Measurements from ENCODE around the gene PHF1. TPM values are rescaled to one million over a fixed set of nuclear protein-coding genes. Genes with fewer than 3 reads are reported as not detected.
"Not testable (repeated sequence)": the region's sequence is repeated elsewhere in the genome, so short reads cannot be mapped to it uniquely, and the experiment has no call there.

The PHF1 gene
- total RNA-seq, 4 donors from 2014 or later = 40.8 to 56.5 (median 48.9) TPM

DNA sequence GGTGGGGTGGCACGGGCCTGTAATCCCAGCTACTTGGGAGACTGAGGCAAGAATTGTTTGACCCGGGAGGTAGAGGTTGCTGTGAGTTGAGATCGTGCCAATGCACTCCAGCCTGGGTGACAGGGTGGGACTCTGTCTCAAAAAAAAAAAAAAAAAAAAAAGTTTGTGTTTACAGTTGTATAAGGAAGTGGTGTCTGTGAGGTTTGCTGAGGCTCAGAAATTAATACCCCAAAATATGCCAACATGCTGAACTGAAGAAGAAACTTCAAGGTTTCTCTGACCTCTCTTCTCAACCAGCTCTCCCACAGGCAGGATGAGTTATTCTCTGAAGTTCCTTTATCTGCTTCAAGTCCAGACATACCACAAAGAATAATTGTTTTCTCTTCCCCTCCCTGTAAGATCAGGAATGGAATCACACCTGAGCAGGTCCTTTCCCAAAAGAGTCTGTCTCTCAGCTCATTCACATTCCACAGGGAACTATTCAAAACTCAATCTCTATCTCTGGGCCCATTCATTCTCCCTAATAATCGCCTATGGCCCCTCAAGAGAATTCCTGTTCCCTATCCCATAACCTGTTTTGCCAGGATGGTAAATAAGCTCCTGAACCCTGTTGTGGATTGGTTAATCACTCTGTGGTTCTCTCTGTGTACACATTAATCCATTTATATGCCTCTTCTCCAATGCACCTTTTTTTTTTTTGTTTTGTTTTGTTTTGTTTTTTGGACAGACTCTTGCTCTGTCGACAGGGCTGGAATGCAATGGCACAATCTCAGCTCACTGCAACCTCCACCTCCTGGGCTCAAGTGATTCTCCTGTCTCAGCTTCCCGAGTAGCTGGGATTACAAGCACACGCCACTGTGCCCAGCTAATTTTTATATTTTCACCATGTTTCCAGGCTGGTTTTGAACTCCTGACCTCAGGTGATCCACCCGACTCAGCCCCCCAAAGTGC, 36.6 kb upstream of the PHF1 start:
- TF ChIP-seq, protein P1, sequence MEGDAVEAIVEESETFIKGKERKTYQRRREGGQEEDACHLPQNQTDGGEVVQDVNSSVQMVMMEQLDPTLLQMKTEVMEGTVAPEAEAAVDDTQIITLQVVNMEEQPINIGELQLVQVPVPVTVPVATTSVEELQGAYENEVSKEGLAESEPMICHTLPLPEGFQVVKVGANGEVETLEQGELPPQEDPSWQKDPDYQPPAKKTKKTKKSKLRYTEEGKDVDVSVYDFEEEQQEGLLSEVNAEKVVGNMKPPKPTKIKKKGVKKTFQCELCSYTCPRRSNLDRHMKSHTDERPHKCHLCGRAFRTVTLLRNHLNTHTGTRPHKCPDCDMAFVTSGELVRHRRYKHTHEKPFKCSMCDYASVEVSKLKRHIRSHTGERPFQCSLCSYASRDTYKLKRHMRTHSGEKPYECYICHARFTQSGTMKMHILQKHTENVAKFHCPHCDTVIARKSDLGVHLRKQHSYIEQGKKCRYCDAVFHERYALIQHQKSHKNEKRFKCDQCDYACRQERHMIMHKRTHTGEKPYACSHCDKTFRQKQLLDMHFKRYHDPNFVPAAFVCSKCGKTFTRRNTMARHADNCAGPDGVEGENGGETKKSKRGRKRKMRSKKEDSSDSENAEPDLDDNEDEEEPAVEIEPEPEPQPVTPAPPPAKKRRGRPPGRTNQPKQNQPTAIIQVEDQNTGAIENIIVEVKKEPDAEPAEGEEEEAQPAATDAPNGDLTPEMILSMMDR (IDR thresholded peaks at IDR 0.05) = no peak
- DNase-seq (ENCODE audit: low spot score) (no peak), ATAC-seq (ENCODE audit: low FRiP score) (no peak)

DNA sequence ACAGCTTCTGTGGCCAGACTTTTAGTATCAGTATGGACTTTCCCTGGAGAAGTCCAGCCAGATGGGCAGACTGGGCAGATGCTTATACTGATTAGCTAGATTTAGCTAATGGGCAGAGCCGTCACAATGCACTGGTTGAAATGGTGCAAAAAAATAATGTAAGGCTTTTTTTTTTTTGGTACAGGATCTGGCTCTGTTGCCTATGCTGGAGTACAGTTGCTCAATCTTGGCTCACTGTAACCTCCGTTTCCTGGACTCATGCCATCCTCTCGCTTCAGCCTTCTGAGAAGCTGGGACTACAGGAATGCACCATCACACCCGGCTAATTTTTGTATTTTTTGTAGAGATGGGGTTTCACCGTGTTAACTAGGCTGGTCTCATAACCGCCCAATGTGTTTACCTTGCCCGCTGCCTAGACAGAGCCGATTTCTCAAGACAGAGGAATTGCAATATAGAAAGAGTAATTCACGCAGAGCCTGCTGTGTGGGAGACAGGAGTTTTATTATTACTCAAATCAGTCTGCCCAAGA, 35.6 kb upstream of the PHF1 start:
- TF ChIP-seq, protein P1 (IDR thresholded peaks at IDR 0.05) = no peak
- DNase-seq (ENCODE audit: low spot score) = no peak
- ATAC-seq (ENCODE audit: low FRiP score) = peak; percentile 68

DNA sequence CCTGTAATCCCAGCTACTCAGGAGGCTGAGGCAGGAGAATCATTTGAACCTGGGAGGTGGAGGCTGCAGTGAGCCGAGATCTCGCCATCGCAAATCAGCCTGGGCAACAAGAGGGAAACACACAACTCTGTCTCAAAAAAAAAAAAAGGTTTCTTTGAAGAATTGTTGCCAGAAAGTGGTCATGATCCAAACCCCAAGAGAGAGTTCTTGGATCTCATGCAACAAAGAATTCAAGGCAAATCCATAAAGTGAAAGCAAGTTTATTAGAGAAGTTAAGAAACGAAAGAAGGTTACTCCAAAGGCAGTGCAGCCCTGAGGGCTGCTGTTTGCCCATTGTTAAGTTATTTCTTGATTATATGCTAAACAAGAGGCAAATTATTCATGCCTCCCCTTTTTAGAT, 33.6 kb upstream of the PHF1 start:
- TF ChIP-seq, protein P1 (IDR thresholded peaks at IDR 0.05) = no peak
- DNase-seq (ENCODE audit: low spot score) (no peak), ATAC-seq (ENCODE audit: low FRiP score) (no peak)

DNA sequence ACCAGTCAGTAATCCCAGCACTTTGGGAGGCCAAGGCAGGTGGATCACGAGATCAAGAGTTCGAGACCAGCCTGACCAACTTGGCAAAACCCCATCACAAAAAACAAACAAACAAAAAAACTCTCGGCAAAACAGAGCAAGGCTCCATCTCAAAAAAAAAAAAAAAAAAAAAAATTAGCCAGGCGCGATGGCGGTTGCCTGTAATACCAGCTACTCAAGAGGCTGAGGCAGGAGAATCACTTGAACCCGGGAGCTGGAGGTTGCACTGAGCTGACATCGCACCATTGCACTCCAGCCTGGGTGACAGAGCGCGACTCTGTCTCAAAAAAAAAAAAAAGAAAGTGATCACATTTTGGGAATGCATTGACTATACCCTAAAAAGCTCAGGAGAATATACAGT, 31.6 kb upstream of the PHF1 start:
- not testable (repeated sequence) for ATAC-seq (ENCODE audit: low FRiP score); DNase-seq (ENCODE audit: low spot score)

DNA sequence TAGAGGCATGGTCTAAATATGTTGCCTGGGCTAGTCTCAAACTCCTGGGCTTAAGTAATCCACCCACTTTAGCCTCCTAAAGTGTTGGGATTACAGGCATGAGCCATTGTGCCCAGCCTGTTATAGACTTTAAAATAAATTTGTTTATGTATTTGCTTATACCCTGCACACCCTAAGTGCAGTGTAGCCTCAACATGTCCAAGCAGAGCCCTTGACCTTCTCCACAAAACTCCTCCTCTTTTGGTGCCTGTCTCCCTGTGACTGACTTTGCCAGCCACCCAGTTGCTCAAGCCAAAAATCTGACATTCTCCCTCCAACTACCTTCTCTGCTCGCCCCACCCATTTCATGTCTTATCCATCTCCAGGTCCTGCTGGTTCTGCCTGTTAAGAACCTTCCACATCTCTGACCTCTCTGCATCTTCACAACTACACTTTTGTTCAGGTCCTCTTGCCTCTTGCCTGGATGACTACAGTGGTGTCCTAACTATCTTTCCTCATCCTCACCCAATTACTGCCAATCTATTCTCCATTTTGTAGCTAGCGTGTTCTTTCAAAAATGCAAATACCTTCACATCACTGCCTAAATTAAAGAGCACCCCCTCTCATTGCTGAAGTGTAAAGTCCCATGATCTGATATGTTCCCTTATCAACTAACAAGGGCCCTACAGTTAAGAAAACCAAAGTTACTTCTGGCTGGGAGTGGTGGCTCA, 30.4 kb upstream of the PHF1 start:
- no peak for ATAC-seq (ENCODE audit: low FRiP score)
- TF ChIP-seq, protein P1 (IDR thresholded peaks at IDR 0.05) = no peak

DNA sequence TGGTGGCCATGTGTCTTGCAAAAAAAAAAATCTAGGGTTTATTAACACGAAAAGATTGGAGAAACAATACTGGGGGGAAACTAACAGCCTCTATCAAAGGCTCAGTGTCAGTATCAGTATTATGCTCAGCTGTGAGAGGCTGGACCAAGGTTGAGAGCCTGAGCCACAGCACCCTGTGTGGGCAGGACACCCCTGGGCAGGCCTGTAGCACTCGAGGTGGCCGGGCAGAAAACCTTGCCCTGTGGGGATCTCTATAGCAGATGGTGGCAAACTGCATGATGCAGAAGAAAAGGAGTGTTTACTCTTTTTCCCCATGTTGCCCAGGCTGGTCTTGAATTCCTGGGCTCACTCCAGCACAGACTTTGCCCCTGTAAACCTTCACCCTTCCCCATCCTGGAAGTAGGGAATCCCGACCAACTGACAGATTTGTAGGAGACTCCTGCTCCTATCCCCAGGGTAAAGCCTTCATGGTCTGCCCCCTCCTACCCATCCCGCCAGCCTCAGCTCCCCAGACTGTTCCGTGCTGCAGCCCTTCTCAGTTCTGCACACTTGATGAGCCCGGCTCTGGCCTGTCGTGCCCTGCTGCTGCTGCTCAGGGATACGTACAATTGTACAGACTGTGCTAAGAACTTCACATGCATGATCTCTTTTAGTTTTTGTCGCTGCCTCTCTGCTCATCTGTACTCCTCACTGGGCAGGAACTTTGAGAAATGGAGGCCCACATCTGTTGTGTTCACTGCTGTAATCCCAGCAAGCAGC, 27.2 kb upstream of the PHF1 start:
- TF ChIP-seq, protein P1 (IDR thresholded peaks at IDR 0.05) = no peak
- no peak for DNase-seq (ENCODE audit: low spot score)
- ATAC-seq (ENCODE audit: low FRiP score) = peak; percentile 25

More for the DNA sequence above, 30.4 kb upstream of the PHF1 start:
- no peak for DNase-seq (ENCODE audit: low spot score)

DNA sequence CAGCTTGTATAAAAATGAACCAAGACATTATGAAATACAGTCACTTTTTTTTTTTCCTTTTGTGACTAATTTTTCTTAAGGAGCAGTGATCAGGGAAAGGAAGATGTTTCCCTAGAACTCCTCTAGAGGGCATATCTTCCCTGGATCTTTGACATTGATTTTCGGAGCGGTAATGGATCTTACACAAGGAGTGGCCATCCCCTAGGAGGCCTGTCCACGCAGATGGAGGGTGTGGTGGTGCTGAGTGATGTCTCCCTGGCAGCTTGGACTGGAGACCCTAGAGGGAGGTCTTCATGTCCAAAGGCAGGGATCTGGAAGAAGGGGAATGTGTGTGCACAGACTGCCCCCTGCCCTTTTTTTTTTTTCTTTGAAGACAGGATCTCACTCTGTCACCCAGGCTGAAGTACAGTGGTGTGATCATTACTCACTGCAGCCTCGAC, 26.2 kb upstream of the PHF1 start:
- TF ChIP-seq, protein P1 (IDR thresholded peaks at IDR 0.05) = no peak
- ATAC-seq (ENCODE audit: low FRiP score) (peak; percentile 56), DNase-seq (ENCODE audit: low spot score) (no peak)
